Stimulated activated CD8-positive, alpha-beta memory T cell treated with anti-CD3 and anti-CD28 coated beads, Interleukin-12 subunit alpha, Interleukin-12 subunit beta, amount 100 ng/mL, for 1 hour (primary cell): ENCODE results near the gene TGM1.
"Not testable (repeated sequence)": the region's sequence is repeated elsewhere in the genome, so short reads cannot be mapped to it uniquely, and the experiment has no call there.

Source experiments
- DNase-seq: peaks from one replicate; pipeline ENCODE4 v3.0.0-alpha.2; 2020; ENCODE audit warnings: low read depth

Gene TGM1

DNA sequence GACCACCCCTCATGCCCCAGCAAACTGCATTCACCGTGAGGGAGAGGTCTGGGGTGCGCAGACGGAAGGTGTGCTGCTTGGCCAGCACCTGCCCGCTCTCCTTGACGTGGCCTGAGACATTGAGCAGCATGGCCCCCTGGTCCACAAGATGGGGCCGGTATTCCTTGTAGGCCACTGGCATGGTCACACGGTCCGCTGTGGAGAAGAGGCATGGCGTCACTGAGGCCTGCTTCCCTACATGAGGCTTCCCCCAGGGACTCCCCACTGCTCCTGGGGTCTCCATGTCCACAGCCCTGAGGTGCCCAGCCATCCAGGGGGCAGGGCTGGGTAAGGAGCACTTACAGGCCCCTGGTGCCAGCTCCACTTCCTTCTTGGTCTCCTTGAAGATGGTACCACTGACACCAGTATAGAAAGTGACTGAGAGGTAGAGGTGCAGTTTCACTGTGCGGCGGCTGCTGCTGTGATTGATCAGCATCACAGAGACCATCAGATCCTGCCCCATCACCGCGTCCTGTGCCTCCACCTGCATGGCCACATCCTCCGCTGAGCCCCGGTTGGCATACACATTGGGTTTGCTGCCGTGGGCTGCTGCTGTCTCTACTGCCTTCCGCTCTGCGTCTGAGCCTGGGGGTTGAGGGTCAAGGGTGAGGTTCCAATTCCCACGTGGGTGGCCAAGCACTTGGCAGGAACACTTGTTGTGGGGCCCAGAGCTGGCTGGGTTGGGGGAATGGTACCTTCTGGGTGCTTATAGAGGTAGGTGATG, 8.2 kb downstream of the TGM1 start:
- DNase-seq: no peak

- no peak for DNase-seq
Measured at GRCh38 chr14:24253936-24254335, 9.0 kb downstream of the TGM1 start.

- DNase-seq: no peak
Measured at GRCh38 chr14:24252289-24253124, 10.5 kb downstream of the TGM1 start.

DNA sequence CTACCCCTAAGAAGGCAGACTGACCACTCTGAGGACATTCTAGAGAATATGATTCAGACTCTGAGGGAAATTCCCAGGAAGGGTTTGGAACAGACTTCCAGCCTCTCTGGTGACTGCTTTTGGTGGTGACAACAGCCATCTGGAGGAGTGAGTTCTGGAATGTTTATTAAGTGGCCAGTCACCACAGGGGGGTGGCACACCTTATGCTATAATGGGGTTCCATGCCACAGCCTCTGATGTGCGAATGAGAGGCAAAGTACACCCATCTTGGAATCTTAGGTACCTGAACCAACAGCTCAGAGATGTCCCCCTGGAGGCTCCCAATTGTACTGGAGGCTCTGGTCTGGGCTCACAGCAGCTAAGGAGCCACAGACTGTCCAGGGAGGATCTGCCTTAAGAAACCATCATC, 11.1 kb downstream of the TGM1 start:
- no peak for DNase-seq

DNA sequence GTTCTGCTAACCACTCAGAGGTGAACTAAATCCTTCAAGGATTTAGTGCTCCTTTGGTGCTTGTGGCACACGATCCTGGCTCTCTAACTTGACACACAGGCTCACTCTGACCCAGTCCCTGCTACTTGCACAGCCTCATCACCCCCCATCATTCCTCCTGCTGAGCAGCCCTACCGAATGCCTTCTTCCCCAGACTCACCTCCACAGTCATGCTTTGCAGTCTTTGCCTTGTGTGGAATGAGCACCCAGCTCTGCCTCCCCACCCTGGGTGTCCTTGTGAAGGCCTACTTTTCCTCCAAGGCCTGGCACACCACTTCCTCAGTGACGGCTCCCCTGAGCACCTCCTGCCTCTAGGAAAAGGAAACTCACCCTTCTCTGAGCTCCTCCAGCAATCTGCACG, 12.6 kb downstream of the TGM1 start:
- DNase-seq: no peak

DNA sequence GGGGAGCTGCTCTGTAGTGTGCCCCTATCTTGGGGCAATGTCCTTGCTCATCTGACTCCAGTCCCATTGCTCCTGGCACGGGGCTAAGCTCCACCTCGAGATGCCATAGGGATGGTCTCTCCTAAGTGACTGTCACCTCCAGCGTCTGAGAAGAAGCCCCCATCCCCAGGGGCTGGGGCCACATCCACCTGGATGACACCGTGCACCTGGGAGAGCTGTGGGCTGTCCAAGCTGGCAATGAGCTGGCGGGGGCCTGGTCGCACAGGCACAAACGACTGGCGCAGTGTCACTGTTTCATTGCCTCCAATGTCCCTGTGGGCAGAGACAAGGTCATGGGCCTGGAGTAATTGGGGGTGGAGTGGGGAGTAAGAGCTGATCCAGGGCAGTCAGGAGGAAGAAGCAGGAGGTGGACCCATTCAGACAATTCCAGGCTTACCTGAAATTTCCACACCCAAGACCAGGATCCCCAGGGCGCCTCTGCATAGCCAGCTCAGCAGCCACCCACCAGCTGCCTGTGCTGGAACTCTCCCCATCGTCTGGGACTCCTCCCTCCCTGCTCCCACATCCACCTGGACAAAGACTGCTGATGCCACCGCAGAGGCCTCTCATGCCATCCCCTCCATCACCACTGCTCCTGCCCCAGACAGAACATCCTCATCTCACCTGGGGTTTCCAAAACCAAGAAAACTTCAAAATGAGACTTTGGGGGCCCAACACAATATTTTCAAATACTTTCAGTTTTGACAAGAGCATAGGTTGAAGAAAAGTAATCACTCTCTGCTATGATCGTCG, 13.6 kb downstream of the TGM1 start:
- DNase-seq: no peak

GRCh38 chr14:24247422-24247821, 15.6 kb downstream of the TGM1 start:
- no peak for DNase-seq

DNA sequence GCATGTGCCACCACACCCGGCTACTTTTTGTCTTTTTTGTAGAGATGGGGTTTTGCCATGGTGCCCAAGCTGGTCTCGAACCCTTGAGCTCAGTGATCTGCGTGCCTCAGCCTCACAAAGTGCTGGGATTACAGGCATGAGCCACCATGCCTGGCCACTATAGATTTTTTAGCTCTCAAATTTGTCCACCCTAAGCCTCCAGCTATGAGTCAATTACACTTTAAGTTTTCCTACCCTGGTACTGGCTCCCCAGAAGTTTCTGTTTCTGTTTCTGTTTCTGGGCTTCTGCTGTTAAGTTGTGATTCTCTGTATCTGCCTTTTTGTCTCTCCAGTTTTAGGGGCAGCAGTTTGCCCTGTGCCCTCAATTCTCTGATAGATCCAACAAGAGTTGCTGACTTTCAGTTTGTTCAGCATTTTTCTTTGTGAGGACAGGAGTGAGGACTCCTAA, 16.2 kb downstream of the TGM1 start:
- no peak for DNase-seq

- not testable (repeated sequence) for DNase-seq
Measured at GRCh38 chr14:24245350-24245749, 17.6 kb downstream of the TGM1 start.

- no peak for DNase-seq
Measured at GRCh38 chr14:24243336-24243836, 19.6 kb downstream of the TGM1 start.

GRCh38 chr14:24241829-24242443, 21.0 kb downstream of the TGM1 start:
- DNase-seq: peak; percentile 90

- DNase-seq: no peak
Measured at GRCh38 chr14:24240110-24240918, 22.7 kb downstream of the TGM1 start.

GRCh38 chr14:24238527-24239037, 24.4 kb downstream of the TGM1 start:
- DNase-seq: no peak

- DNase-seq: no peak
Measured at GRCh38 chr14:24238123-24238522, 24.9 kb downstream of the TGM1 start.

DNA sequence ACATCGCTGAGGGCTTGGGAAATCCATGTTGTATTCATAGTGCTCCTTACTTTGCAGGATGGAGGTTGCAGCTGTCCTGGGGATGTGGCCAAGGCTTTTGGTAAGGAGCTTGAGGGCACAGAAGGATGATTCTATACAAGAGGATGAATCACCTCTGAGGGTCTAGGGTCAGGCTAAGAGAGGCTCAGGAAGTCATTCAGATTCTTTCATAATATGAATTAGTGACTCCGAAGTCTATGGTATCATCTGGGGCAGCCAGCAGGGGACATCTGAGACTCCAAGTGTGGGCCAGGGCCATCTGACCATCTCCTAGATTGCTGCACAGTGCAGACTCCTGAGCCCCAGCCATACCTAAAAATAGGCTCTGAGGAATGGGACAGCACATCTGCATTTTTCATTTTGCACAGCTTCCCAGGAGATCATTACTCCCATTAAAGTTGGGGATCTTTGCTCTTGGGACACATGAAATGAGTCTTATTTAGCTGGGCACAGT, 25.5 kb downstream of the TGM1 start:
- DNase-seq: no peak

- DNase-seq: no peak
Measured at GRCh38 chr14:24236689-24237462, 26.1 kb downstream of the TGM1 start.

DNA sequence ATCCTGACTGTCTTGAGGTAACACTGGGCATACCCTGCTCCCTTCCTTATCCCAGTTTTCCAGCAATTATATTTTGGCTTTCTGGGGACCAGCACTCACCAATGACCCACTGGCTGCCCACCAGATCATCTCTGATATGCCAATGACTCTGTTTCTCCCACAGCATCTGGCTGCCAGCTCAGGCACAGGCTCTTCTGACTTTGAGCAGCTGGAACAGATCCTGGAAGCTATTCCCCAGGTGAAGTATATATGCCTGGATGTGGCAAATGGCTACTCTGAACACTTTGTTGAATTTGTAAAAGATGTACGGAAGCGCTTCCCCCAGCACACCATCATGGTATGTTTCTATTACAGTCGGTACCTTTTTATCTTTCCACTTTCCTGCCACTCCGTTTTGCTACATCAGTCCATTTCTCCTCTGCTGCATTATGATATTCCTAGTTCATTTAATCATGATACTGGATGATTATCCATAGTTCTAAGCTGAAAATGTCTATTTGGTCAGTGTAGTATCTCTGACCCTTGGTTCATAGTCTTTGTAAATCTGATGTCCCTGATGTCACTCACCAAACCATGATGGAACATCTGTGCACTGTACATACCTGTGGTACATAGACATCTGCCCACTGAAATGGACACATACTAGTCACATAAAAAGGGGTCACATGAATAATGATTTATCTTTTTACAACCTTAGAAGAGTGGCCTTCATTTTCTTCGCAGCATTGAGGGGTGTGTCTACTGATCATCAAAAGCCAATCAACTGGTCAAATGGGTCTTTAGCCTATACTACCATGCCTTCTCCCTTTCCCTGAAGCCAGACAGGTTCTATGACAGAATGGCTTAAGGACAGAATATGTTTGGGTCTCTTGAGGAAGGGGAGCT, 26.9 kb downstream of the TGM1 start:
- no peak for DNase-seq

DNA sequence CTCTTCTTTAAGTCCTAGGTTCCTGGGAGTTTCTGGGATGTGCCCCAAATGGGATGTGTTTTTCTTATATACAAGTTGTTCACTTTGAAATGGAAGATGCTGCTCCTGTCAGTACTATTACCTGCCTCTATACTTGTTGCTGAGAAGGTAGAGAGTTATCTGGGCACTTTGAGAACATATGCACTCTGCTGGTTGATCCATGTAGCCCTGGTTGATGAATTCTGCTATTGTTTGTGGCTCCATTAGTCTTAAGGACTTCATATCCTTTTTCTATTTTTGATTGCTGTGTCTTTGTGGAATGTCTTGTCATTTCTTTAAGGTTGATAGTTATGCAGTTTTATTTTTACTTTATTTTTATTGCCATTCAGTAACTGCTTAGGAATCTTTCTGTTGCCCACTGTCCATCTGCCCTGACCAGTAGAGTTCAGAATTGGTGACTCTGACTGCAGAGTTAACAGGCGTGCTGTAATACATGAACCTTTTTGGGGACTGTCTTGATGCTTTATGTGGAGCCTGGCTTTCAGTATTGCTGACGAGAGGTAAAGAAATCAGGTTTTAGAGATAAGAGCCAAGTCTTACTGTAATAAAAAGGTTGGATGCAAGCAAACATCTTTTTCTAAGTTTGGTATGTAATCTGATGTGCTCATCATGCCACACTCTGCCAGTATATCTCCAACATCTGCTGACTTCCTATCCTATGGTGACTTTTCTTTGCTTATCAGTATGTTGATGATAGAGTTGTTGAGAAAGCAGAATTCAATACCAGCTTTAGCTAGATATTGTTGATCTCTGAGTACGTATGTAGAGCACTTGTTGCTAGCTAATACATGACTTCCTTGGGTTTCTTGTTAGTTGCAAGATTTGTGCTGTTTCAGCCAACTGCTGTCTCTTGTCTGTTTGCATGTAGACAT, 28.6 kb downstream of the TGM1 start:
- DNase-seq: no peak
